Esophagus squamous epithelium (tissue), 4 donors: ENCODE results near the gene RNF17.

Experiments
- POLR2A ChIP-seq, 4 donors: fragments of 450-650 bp; IDR thresholded peaks; one replicate each; pipeline ENCODE4 v1.6.1; 2017; ENCODE audit warnings: antibody characterized with exemption in 4 of 4, mild to moderate bottlenecking in 4 of 4, moderate library complexity in 3 of 4
- TF ChIP-seq, protein P1 (sequence below), 6 experiments: fragments of 450-650 bp in 4 of 6; fragments of 200-600 bp in 2 of 6; sonication (generic) in 2 of 6; IDR thresholded peaks; one replicate each; pipeline ENCODE4 v1.5.1; 2016 to 2019; ENCODE audit warnings: antibody characterized with exemption in 6 of 6, mild to moderate bottlenecking in 4 of 6, moderate library complexity in 4 of 6

DNA sequence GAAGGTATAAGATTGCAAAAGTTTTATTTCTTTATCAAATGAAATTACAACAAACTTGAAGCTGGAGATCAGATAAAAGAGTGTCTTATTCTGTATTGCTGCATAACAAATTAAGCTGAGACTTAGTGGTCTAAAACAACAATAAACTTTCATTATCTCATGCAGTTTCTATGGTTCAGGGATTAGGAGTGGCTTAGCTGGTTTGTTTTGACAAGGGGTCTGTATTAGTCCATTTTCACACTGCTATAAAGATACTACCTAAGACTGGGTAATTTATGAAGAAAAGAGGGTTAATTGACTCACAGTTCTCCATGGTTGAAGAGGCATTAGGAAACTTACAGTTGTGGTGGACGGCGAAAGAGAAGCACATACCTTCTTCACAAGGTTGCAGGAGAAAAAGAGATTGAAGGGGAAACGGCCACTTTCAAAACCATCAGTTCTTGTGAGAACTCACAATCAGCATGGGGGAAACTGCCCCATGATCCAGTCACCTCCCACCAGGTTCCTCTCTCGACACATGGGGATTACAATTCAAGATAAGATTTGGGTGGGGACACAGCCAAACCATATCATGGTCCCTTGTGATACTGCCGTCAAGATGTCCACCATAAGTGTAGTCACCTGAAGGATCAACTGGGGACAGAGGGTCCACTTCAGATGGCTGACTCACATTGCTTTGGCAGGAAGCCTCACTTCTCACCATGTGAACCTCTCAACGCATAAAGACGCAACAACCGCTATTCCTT is 97.8 kb downstream of the RNF17 start:
- TF ChIP-seq, protein P1, sequence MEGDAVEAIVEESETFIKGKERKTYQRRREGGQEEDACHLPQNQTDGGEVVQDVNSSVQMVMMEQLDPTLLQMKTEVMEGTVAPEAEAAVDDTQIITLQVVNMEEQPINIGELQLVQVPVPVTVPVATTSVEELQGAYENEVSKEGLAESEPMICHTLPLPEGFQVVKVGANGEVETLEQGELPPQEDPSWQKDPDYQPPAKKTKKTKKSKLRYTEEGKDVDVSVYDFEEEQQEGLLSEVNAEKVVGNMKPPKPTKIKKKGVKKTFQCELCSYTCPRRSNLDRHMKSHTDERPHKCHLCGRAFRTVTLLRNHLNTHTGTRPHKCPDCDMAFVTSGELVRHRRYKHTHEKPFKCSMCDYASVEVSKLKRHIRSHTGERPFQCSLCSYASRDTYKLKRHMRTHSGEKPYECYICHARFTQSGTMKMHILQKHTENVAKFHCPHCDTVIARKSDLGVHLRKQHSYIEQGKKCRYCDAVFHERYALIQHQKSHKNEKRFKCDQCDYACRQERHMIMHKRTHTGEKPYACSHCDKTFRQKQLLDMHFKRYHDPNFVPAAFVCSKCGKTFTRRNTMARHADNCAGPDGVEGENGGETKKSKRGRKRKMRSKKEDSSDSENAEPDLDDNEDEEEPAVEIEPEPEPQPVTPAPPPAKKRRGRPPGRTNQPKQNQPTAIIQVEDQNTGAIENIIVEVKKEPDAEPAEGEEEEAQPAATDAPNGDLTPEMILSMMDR (IDR thresholded peaks at IDR 0.05), result no peak
- no peak for TF ChIP-seq POLR2A (IDR thresholded peaks at IDR 0.05)
